B cell (primary cell): Measurements from ENCODE around the gene ITGB6. TPM values are rescaled to one million over a fixed set of nuclear protein-coding genes. Genes with fewer than 3 reads are reported as not detected.

Experiments
- ATAC-seq: fragments of 200-7000 bp; cut with Tn5 transposase; one replicate; pipeline ENCODE4 v1.10.0; 2021; ENCODE audit warnings: low read depth, mild to moderate bottlenecking, moderate number of reproducible peaks, moderate library complexity
- CTCF ChIA-PET: fragments of 350-600 bp; sonication (Branson Sonifier 250); formaldehyde crosslinking; loops from one replicate; lab custom pipeline; 2021; ENCODE audit warnings: antibody characterized with exemption, inconsistent platforms; lab: Charles Lee
- POLR2A ChIA-PET: fragments of 350-600 bp; sonication (Branson Sonifier 250); formaldehyde crosslinking; loops from one replicate; lab custom pipeline; 2021; ENCODE audit warnings: antibody characterized with exemption; lab: Charles Lee
- DNase-seq: peaks from one replicate; pipeline ENCODE4 v3.0.0; 2013
- H2AFZ ChIP-seq: 2 replicates; pipeline ENCODE4 v1.6.1; 2012; ENCODE audit warnings: mild to moderate bottlenecking, low read depth, low read length; ENCODE audit not compliant: insufficient read depth, poor library complexity, severe bottlenecking
- H3K27ac ChIP-seq, 2 donors: 1 replicate in 1 of 2; 2 replicates in 1 of 2; pipeline ENCODE4 v1.5.1; 2012 to 2013; ENCODE audit warnings: low read length in 2 of 2, mild to moderate bottlenecking in 2 of 2, moderate library complexity in 1 of 2
- H3K27me3 ChIP-seq, 4 experiments: fragments of 200-600 bp in 1 of 4; sonication (generic) in 1 of 4; replicated peaks in 1 of 4; 1 replicate in 2 of 4; 2 replicates in 2 of 4; pipeline versions ENCODE4 v1.6.1 to v1.7.0; 2013 to 2016; ENCODE audit warnings: low read length in 3 of 4, mild to moderate bottlenecking in 2 of 4, mixed read lengths in 1 of 4, moderate library complexity in 1 of 4; ENCODE audit not compliant: insufficient read depth in 4 of 4, control insufficient read depth in 3 of 4; ENCODE audit errors: control extremely low read depth in 1 of 4
- H3K36me3 ChIP-seq, 2 experiments: replicated peaks in 1 of 2; 1 replicate in 1 of 2; 2 replicates in 1 of 2; pipeline versions ENCODE4 v1.6.1 to v1.7.1; 2013; ENCODE audit warnings: low read length in 1 of 2; ENCODE audit not compliant: insufficient read depth in 2 of 2, control insufficient read depth in 1 of 2; ENCODE audit errors: control extremely low read depth in 1 of 2, extremely low read depth in 1 of 2
- H3K4me1 ChIP-seq, 2 donors: fragments of 200-600 bp in 1 of 2; sonication (generic) in 1 of 2; 1 replicate in 1 of 2; 2 replicates in 1 of 2; pipeline versions ENCODE4 v1.5.1 to v1.6.1; 2013 to 2017; ENCODE audit warnings: low read length in 2 of 2; ENCODE audit not compliant: control insufficient read depth in 2 of 2, insufficient read depth in 2 of 2
- H3K4me2 ChIP-seq: replicated peaks from 2 replicates; pipeline ENCODE3; 2012; ENCODE audit warnings: mild to moderate bottlenecking, low read depth, low read length; ENCODE audit not compliant: poor library complexity, severe bottlenecking
- H3K4me3 ChIP-seq, 5 experiments: fragments of 200-600 bp in 1 of 5; sonication (generic) in 1 of 5; 1 replicate in 3 of 5; 2 replicates in 2 of 5; pipeline versions ENCODE4 v1.5.1 to v1.7.0; 2011 to 2016; ENCODE audit warnings: low read length in 4 of 5, mild to moderate bottlenecking in 4 of 5, low read depth in 2 of 5, control low read depth in 1 of 5, moderate library complexity in 1 of 5; ENCODE audit not compliant: insufficient read depth in 1 of 5; ENCODE audit errors: control extremely low read depth in 1 of 5, extremely low read depth in 1 of 5
- H3K79me2 ChIP-seq: fragments of 200-600 bp; sonication (generic); one replicate; pipeline ENCODE4 v1.6.0; 2016; ENCODE audit warnings: low read length; ENCODE audit not compliant: control insufficient read depth, insufficient read depth
- H3K9ac ChIP-seq: fragments of 200-600 bp; sonication (generic); 2 replicates; pipeline ENCODE4 v1.6.1; 2017; ENCODE audit warnings: mild to moderate bottlenecking, low read length, moderate library complexity
- H3K9me3 ChIP-seq, 3 donors: one replicate each; pipeline versions ENCODE4 v1.6.1 to v1.7.1; 2013; ENCODE audit warnings: low read length in 2 of 3; ENCODE audit not compliant: control insufficient read depth in 2 of 3, insufficient read depth in 1 of 3; ENCODE audit errors: control extremely low read depth in 1 of 3
- H4K20me1 ChIP-seq: 2 replicates; pipeline ENCODE4 v1.6.0; 2012; ENCODE audit warnings: mild to moderate bottlenecking, low read length; ENCODE audit not compliant: insufficient read depth, control insufficient read depth, poor library complexity, severe bottlenecking
- H3K27ac Mint-ChIP-seq: one replicate; pipeline ENCODE4 v1.8.0; 2021; ENCODE audit warnings: mixed read lengths
- H3K27me3 Mint-ChIP-seq: one replicate; pipeline ENCODE4 v1.8.0; 2021; ENCODE audit warnings: mixed read lengths
- H3K4me1 Mint-ChIP-seq: one replicate; pipeline ENCODE4 v1.8.0; 2021; ENCODE audit warnings: mixed read lengths
- H3K4me3 Mint-ChIP-seq: one replicate; pipeline ENCODE4 v1.8.0; 2021; ENCODE audit warnings: mixed read lengths
- H3K9me3 Mint-ChIP-seq: one replicate; pipeline ENCODE4 v1.8.0; 2022; ENCODE audit warnings: mixed read lengths; ENCODE audit not compliant: insufficient read depth
- EZH2 ChIP-seq: IDR thresholded peaks from 2 replicates; pipeline ENCODE4 v1.6.1; 2012; ENCODE audit warnings: borderline replicate concordance, low read depth, mild to moderate bottlenecking, moderate library complexity, low read length; ENCODE audit not compliant: insufficient read depth, poor library complexity, severe bottlenecking
- WGBS: methylation state at CpG from one replicate; pipeline ENCODE4 v1.1.5; 2013; ENCODE audit warnings: missing lambda C conversion rate; ENCODE audit not compliant: insufficient coverage; 5-methylcytosine and 5-hydroxymethylcytosine counted together
- intact Hi-C: fragments of 100-400 bp; cut with micrococcal nuclease; formaldehyde crosslinking; loops from one replicate; pipeline ENCODE4 v1.10.0; 2022
- polyA plus RNA-seq: library from polyadenylated mRNA; depleted of rRNA; stranded (reverse); fragments of >200 nt; gene quantifications from 2 replicates; pipeline ENCODE4 v1.2.3, GENCODE V29; 2012
- total RNA-seq, 2 donors: library from RNA; stranded (reverse); fragments of 120-200 nt in 1 of 2; gene quantifications; 1 replicate in 1 of 2; 2 replicates in 1 of 2; pipeline versions ENCODE4 v1.2.3 to v1.2.4, GENCODE V29; 2013 to 2022
- TF ChIP-seq, protein P1 (sequence below): fragments of 200-600 bp; IDR thresholded peaks from one replicate; pipeline ENCODE4 v1.8.0; 2022; ENCODE audit warnings: antibody characterized with exemption, mild to moderate bottlenecking

ITGB6 gene
- total and polyA plus RNA-seq, 2 donors (not counting 1 experiment from before 2014, with no cell fraction given), result not detected

DNA sequence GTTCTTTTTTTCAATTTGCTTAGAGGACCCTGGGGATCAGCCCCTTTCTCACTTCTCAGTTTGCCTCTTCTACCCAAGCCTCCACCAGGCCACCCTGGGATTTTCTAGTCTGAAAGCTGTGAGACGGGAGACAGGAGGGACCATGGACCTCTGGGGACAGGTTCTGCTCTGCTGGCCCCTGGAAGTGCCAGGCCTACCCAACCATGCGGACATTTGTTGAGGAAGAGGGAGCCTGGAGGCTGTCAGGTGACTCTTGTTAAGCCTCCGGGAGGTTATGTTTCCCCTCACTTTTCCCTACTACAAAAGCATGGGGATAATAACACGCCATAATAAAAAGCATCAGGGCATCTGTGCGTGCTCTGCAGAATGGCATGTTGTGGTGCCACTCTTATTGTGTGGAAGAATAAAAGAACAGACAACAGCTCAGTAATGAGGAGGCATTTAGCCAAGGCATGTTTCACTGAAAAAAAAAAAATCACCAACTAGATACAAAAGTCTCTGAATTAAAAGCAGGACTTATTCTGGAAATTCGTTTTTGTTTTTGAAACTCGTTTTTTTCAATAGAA lies 89.3 kb downstream of the ITGB6 start:
- no peaks in the 10 kb centered on the region for H4K20me1 ChIP-seq
- H3K27me3 ChIP-seq, result peaks cover 0 to 2% (median 0%) of the 10 kb centered on the region in 4 experiments
- no peak for TF ChIP-seq EZH2
- TF ChIP-seq, protein P1, sequence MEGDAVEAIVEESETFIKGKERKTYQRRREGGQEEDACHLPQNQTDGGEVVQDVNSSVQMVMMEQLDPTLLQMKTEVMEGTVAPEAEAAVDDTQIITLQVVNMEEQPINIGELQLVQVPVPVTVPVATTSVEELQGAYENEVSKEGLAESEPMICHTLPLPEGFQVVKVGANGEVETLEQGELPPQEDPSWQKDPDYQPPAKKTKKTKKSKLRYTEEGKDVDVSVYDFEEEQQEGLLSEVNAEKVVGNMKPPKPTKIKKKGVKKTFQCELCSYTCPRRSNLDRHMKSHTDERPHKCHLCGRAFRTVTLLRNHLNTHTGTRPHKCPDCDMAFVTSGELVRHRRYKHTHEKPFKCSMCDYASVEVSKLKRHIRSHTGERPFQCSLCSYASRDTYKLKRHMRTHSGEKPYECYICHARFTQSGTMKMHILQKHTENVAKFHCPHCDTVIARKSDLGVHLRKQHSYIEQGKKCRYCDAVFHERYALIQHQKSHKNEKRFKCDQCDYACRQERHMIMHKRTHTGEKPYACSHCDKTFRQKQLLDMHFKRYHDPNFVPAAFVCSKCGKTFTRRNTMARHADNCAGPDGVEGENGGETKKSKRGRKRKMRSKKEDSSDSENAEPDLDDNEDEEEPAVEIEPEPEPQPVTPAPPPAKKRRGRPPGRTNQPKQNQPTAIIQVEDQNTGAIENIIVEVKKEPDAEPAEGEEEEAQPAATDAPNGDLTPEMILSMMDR, result no peak
- DNase-seq, result no peak
- no peaks in the 10 kb centered on the region for H3K36me3 ChIP-seq
- no peaks in the 10 kb centered on the region for H3K9me3 ChIP-seq
- H3K79me2 ChIP-seq, result no peaks in the 10 kb centered on the region
- intact Hi-C loops, result loop anchor here (1.0 kb wide), 1 partner anchor 100 kb away; no protein-coding TSS in a partner anchor
- peaks cover 31% of the 10 kb centered on the region for H3K27me3 Mint-ChIP-seq
- no peak overlapping the region for H3K4me3 ChIP-seq
- no peaks in the 10 kb centered on the region for H3K4me1 ChIP-seq
- H3K9ac ChIP-seq, result no peak overlapping the region
- ChIA-PET CTCF (interaction anchor here (0.6 to 2.5 kb wide), 9 partner anchors 13 to 1163 kb away, joined by 3 to 24 read pairs (median 3); no protein-coding TSS in a partner anchor), POLR2A (no interaction called here)
- no CpG with 5 or more reads among the region's 7 CpGs for WGBS
- no peaks in the 10 kb centered on the region for H3K9me3 Mint-ChIP-seq
- no peak for ATAC-seq
- H3K27ac ChIP-seq, result no peak overlapping the region
- H3K4me2 ChIP-seq, result no peak overlapping the region
- H3K4me3 Mint-ChIP-seq, result no peak overlapping the region
- H3K4me1 Mint-ChIP-seq, result no peaks in the 10 kb centered on the region
- no peak overlapping the region for H3K27ac Mint-ChIP-seq
- no peak overlapping the region for H2AFZ ChIP-seq

DNA sequence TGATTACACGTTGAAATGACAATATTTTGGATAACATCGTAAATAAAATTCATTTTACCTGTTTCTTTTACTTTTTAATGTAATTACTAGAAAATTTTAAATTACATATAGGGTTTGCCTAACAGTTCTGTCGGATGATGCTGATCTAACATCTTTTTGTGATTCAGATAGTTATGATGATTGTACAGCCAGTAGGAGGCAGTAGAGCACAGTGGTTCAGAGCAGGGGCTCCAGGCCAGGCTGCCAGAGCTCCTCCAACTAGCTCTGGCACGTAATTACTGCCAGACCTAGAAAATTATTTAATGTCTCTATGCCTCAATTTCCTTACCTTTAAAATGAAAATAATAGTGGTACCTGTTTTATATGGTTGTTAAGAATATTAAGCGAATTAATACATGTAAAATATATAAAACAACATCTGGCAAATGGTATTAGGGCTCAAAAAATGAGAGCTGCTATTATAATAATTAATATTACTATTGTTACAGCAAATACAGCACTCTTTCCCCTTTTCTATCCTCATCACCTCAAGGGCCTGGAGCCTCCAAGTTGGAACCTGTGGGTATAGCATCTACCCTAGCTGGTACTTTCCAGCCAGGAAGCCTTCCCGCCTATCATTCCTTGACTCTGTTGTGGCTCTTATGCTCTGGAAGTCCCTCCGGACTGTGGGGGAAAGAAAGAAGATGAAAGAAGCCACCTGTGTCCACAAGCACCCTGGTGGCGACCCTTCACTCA lies 90.0 kb downstream of the ITGB6 start:
- H2AFZ ChIP-seq, result no peak overlapping the region
- H3K27ac ChIP-seq, result no peak overlapping the region
- no peaks in the 10 kb centered on the region for H3K9me3 Mint-ChIP-seq
- no peak overlapping the region for H3K4me3 Mint-ChIP-seq
- no peaks in the 10 kb centered on the region for H3K4me1 ChIP-seq
- H3K36me3 ChIP-seq, result no peaks in the 10 kb centered on the region
- peaks cover 0 to 2% (median 0%) of the 10 kb centered on the region in 4 experiments for H3K27me3 ChIP-seq
- H3K27me3 Mint-ChIP-seq, result peaks cover 31% of the 10 kb centered on the region
- no peaks in the 10 kb centered on the region for H3K79me2 ChIP-seq
- ATAC-seq (peak; percentile 45), DNase-seq (peak; percentile 40)
- H3K4me1 Mint-ChIP-seq, result no peaks in the 10 kb centered on the region
- H4K20me1 ChIP-seq, result no peaks in the 10 kb centered on the region
- intact Hi-C loops, result loop anchor here (1.0 kb wide), 1 partner anchor 100 kb away; no protein-coding TSS in a partner anchor
- no peak overlapping the region for H3K9ac ChIP-seq
- no peak for TF ChIP-seq EZH2
- TF ChIP-seq, protein P1, result peak; percentile 64
- no peak overlapping the region for H3K4me3 ChIP-seq
- 49% methylated on average over 3 of the region's 8 CpGs for WGBS
- H3K4me2 ChIP-seq, result no peak overlapping the region
- H3K27ac Mint-ChIP-seq, result no peak overlapping the region
- CTCF ChIA-PET, result interaction anchor here (0.6 to 2.5 kb wide), 10 partner anchors 10 to 1163 kb away, joined by 3 to 24 read pairs (median 3); no protein-coding TSS in a partner anchor
- no peaks in the 10 kb centered on the region for H3K9me3 ChIP-seq
- POLR2A ChIA-PET, result no interaction called here
